GM19023 (cell line): ENCODE measurements around the gene TRIM24.
A peak's percentile ranks its signal among the peaks of the same experiment; 100 is the strongest.
"Not testable (repeated sequence)": the region's sequence is repeated elsewhere in the genome, so short reads cannot be mapped to it uniquely, and the experiment has no call there.

Experiments
- ATAC-seq: cut with Tn5 transposase; IDR thresholded peaks from one replicate; pipeline ENCODE4 v1.9.1; 2021; ENCODE audit warnings: mild to moderate bottlenecking, moderate library complexity; ENCODE audit not compliant: unreplicated experiment

TRIM24 gene

GRCh38 chr7:138491612-138492386 lies 31.7 kb downstream of the TRIM24 start:
- no peak for ATAC-seq

DNA sequence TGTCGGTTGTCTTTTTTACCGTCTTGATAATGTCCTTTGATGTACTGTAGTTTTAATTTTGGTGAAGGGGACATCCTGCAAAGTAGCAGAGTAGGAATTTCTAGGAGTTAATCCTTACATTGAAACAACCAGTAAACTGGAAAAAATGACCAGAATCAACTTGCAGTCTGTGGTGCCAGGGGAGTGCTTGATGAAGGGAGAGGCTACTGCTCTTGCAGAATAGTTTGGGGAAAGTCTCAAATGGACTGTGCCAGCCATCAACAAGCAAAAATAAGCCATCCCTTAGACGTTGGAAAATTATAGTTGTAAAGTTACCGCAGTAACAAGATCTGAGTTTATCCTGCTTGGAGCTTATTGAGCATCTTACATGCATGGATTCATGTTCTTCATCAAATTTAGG lies 32.4 kb downstream of the TRIM24 start:
- no peak for ATAC-seq

GRCh38 chr7:138493535-138493934 lies 33.5 kb downstream of the TRIM24 start:
- ATAC-seq = no peak

GRCh38 chr7:138495485-138495884 lies 35.4 kb downstream of the TRIM24 start:
- ATAC-seq = no peak

GRCh38 chr7:138499340-138499739 lies 39.3 kb downstream of the TRIM24 start:
- no peak for ATAC-seq

DNA sequence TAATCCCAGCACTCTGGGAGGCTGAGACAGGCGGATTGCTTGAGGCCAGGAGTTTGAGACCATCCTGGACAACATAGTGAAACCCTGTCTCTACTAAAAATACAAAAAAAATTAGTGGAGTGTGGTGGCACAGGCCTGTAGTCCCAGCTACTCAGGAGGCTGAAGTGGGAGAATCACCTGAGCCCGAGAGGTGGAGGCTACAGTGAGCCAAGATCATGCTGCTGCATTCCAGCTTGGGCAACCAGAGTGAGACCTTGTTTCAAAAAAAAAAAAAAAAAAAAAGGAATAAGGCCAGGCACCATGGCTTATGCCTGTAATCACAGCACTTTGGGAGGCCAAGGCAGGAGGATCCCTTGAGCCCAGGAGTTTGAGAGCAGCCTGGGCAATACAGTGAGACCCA lies 40.2 kb downstream of the TRIM24 start:
- not testable (repeated sequence) for ATAC-seq

GRCh38 chr7:138500892-138501291 lies 40.8 kb downstream of the TRIM24 start:
- no peak for ATAC-seq

- no peak for ATAC-seq
Measured at GRCh38 chr7:138502023-138502767, 42.1 kb downstream of the TRIM24 start.

- no peak for ATAC-seq
Measured at GRCh38 chr7:138505361-138505873, 45.4 kb downstream of the TRIM24 start.

DNA sequence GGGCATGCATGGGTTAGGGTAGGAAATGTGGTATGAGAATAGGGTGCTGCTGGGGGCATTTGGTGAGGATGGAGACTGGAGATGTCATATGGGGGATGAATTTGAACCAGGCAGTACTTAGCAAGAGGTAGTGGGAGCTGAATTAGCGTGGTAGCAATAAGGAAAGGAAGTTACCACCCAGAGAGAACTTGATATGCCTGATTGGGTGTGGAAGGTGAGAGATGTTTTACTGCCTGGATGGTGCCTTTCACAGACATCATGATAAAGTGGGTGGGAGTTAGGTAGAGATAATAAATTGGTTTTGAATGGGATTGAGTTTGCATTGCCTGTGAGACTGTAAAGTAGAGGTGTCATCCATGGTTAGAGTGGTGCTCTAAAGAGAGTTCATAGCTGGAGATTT lies 46.7 kb downstream of the TRIM24 start:
- ATAC-seq = no peak

- no peak for ATAC-seq
Measured at GRCh38 chr7:138510003-138510402, 49.9 kb downstream of the TRIM24 start.

- no peak for ATAC-seq
Measured at GRCh38 chr7:138512092-138512858, 52.2 kb downstream of the TRIM24 start.

- no peak for ATAC-seq
Measured at GRCh38 chr7:138512885-138513284, 52.8 kb downstream of the TRIM24 start.

GRCh38 chr7:138513344-138513871 lies 53.3 kb downstream of the TRIM24 start:
- ATAC-seq = no peak

DNA sequence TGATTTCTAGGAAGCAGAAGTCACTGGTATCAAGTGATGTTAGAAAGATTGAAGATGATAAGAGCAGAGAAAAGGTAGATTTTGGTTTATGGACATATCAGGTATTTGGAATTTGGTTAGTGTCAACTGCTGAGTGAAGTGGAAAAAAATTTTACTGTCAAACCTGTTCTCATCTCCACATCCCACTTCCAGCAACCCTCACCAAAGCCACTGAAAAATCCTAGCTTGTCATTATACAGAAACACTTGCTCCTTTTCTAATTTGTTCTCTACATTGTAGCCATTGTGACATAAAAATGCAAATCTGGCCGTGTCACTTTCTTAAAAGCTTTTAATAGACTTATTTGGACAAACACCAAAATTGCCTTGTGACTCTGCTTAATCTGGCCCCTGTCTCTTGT lies 54.0 kb downstream of the TRIM24 start:
- ATAC-seq = no peak

DNA sequence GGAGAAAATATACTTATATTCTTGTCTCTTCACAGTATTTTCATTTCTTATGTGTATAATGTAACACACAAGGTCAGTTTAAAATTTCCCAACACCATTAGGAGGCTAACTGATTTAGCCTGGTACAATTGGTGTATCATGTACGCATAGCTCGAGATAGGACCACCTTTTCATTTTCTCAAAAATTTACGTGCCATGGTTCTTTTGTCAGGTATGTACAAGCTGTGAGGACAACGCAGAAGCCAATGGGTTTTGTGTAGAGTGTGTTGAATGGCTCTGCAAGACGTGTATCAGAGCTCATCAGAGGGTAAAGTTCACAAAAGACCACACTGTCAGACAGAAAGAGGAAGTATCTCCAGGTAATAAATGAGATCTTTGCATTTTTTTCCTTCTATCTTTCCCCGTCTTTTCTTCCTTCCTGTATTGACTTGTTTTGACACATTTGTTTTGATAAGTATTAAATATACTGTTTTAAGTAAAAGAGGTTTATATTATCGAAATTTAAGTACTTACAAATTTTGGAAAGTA lies 55.0 kb downstream of the TRIM24 start:
- ATAC-seq = peak; percentile 60

GRCh38 chr7:138519061-138519798 lies 59.2 kb downstream of the TRIM24 start:
- no peak for ATAC-seq

DNA sequence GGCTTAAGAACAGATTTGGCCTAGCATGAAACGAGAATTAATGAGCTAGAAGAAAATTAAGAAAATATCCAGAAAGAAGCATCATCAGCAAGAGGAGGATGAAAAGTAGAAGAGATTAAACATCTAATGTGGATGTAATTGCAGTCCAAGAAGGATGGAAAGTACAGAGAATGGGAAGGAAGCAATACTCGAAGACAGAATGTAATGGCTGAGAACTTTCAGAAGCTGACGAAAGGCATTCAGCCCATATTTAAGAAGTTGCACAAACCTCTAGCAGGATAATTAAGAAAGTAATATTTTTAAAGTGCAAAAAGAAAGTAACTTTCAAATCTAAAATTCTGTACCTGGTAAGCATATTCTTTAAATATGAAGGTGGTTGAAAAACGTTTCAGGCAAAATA lies 60.7 kb downstream of the TRIM24 start:
- no peak for ATAC-seq

- ATAC-seq = no peak
Measured at GRCh38 chr7:138521837-138522461, 61.9 kb downstream of the TRIM24 start.

DNA sequence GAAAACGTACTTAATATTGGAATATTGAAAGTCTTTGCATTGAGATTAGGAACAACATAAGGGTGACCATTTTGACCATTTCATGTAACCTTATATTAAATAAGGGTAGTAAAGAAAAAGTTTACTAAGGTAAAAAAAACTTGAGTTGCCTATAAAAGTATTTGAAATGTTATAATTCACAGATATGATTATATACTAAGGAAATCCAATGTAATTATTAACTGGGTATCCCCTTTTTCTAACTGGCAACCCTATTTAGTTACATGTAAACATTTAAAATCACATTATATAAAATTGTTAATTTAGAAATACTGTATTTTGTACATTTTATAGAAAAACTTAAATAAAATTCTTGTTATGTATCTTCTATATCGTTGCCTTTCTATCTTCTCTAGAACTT lies 64.2 kb downstream of the TRIM24 start:
- ATAC-seq = no peak
